Neural cell (in vitro differentiated cells): ENCODE data around the gene SMG6. TPM values are rescaled to one million over a fixed set of nuclear protein-coding genes. Genes with fewer than 3 reads are reported as not detected.

Experiments
- H2AFZ ChIP-seq: fragments of 200-600, 300-800 bp; sonication (generic), shearing (Covaris generic); 2 replicates; pipeline ENCODE4 v1.6.0; 2014; ENCODE audit warnings: low read depth, mild to moderate bottlenecking, antibody characterized with exemption, low read length, moderate library complexity
- H3F3A ChIP-seq: fragments of 200-600 bp; shearing (Covaris generic); 2 replicates; pipeline ENCODE4 v1.6.1; 2016; ENCODE audit warnings: mild to moderate bottlenecking, moderate library complexity, mixed read lengths, antibody characterized with exemption, low read length; ENCODE audit not compliant: insufficient read depth, poor library complexity, severe bottlenecking
- H3K27ac ChIP-seq: fragments of 200-600, 300-800 bp; sonication (generic), shearing (Covaris generic); 2 replicates; pipeline ENCODE4 v1.5.1; 2014; ENCODE audit warnings: mild to moderate bottlenecking, low read length, moderate library complexity
- H3K27me3 ChIP-seq: fragments of 300-800, 200-600 bp; sonication (generic), shearing (Covaris generic); 2 replicates; pipeline ENCODE4 v1.6.0; 2014; ENCODE audit warnings: mild to moderate bottlenecking, low read depth, low read length, moderate library complexity; ENCODE audit not compliant: insufficient read depth
- H3K36me3 ChIP-seq: fragments of 300-800, 200-600 bp; sonication (generic), shearing (Covaris generic); 2 replicates; pipeline ENCODE4 v1.5.1; 2014; ENCODE audit warnings: mild to moderate bottlenecking, antibody characterized with exemption, low read length, moderate library complexity; ENCODE audit not compliant: insufficient read depth
- H3K4me2 ChIP-seq: fragments of 300-800, 200-600 bp; sonication (generic), shearing (Covaris generic); 2 replicates; pipeline ENCODE4 v1.6.0; 2014; ENCODE audit warnings: mild to moderate bottlenecking, low read length
- H3K4me3 ChIP-seq: fragments of 300-800, 200-600 bp; sonication (generic), shearing (Covaris generic); 2 replicates; pipeline ENCODE4 v1.5.1; 2014; ENCODE audit warnings: mild to moderate bottlenecking, low read length, moderate library complexity
- H3K79me2 ChIP-seq: fragments of 200-600 bp; shearing (Covaris generic); replicated peaks from 2 replicates; pipeline ENCODE4 v1.6.0; 2014; ENCODE audit warnings: mild to moderate bottlenecking, low read length, moderate library complexity; ENCODE audit not compliant: insufficient read depth
- H3K9ac ChIP-seq: fragments of 300-800, 200-600 bp; sonication (generic), shearing (Covaris generic); 2 replicates; pipeline ENCODE4 v1.6.1; 2016; ENCODE audit warnings: mild to moderate bottlenecking, low read length, mixed read lengths
- H3K9me2 ChIP-seq: fragments of 200-600 bp; shearing (Covaris generic); 2 replicates; pipeline ENCODE4 v1.6.1; 2016; ENCODE audit warnings: mild to moderate bottlenecking, low read length, mixed read lengths; ENCODE audit not compliant: insufficient read depth
- H3K9me3 ChIP-seq: fragments of 200-600, 300-800 bp; sonication (generic), shearing (Covaris generic); 2 replicates; pipeline ENCODE4 v1.6.1; 2016; ENCODE audit warnings: mild to moderate bottlenecking, mixed run types, low read length, moderate library complexity, mixed read lengths
- H4K20me1 ChIP-seq: fragments of 200-600 bp; shearing (Covaris generic); 2 replicates; pipeline ENCODE4 v1.6.1; 2016; ENCODE audit warnings: mild to moderate bottlenecking, mixed run types; ENCODE audit not compliant: insufficient read depth
- EP300 ChIP-seq: fragments of 450-650 bp; conservative IDR thresholded peaks from 2 replicates; pipeline ENCODE4 v1.6.1; 2014; ENCODE audit warnings: antibody characterized with exemption, mild to moderate bottlenecking, moderate library complexity; ENCODE audit not compliant: poor library complexity, severe bottlenecking
- EZH2 ChIP-seq: fragments of 200-600, 300-800 bp; shearing (Covaris generic), sonication (generic); IDR thresholded peaks from 2 replicates; pipeline ENCODE4 v1.6.1; 2014; ENCODE audit warnings: antibody characterized with exemption, low read length, borderline replicate concordance, mild to moderate bottlenecking; ENCODE audit not compliant: insufficient read depth, poor library complexity, severe bottlenecking
- MXI1 ChIP-seq: fragments of 450-650 bp; conservative IDR thresholded peaks from 2 replicates; pipeline ENCODE4 v1.6.1; 2014; ENCODE audit warnings: antibody characterized with exemption, mild to moderate bottlenecking; ENCODE audit not compliant: poor library complexity, severe bottlenecking
- POLR2AphosphoS5 ChIP-seq: IDR thresholded peaks from 2 replicates; pipeline ENCODE4 v1.6.1; 2012
- RAD21 ChIP-seq: fragments of 450-650 bp; conservative IDR thresholded peaks from 2 replicates; pipeline ENCODE4 v1.6.1; 2014; ENCODE audit warnings: antibody characterized with exemption, mild to moderate bottlenecking, moderate library complexity
- SMC3 ChIP-seq: fragments of 450-650 bp; conservative IDR thresholded peaks from 2 replicates; pipeline ENCODE4 v1.6.1; 2014; ENCODE audit warnings: antibody characterized with exemption, mild to moderate bottlenecking, moderate library complexity; ENCODE audit not compliant: poor library complexity
- TAF1 ChIP-seq: IDR thresholded peaks from 2 replicates; pipeline ENCODE4 v1.6.1; 2012; ENCODE audit warnings: low read depth
- polyA plus RNA-seq: library from polyadenylated mRNA; depleted of rRNA; stranded (reverse); fragments of >200 nt; gene quantifications from 2 replicates; pipeline ENCODE4 v1.2.3, GENCODE V29; 2014
- TF ChIP-seq, protein P1 (sequence below): IDR thresholded peaks from 2 replicates; pipeline ENCODE4 v1.6.1; 2012; ENCODE audit warnings: borderline replicate concordance
- TF ChIP-seq, protein P2 (sequence below): fragments of 450-650 bp; IDR thresholded peaks from 2 replicates; pipeline ENCODE4 v1.5.1; 2014; ENCODE audit warnings: antibody characterized with exemption, mild to moderate bottlenecking, moderate library complexity; ENCODE audit not compliant: poor library complexity, severe bottlenecking

SMG6 gene
- polyA plus RNA-seq, 1 donor from 2014 or later: 13.9 TPM

DNA sequence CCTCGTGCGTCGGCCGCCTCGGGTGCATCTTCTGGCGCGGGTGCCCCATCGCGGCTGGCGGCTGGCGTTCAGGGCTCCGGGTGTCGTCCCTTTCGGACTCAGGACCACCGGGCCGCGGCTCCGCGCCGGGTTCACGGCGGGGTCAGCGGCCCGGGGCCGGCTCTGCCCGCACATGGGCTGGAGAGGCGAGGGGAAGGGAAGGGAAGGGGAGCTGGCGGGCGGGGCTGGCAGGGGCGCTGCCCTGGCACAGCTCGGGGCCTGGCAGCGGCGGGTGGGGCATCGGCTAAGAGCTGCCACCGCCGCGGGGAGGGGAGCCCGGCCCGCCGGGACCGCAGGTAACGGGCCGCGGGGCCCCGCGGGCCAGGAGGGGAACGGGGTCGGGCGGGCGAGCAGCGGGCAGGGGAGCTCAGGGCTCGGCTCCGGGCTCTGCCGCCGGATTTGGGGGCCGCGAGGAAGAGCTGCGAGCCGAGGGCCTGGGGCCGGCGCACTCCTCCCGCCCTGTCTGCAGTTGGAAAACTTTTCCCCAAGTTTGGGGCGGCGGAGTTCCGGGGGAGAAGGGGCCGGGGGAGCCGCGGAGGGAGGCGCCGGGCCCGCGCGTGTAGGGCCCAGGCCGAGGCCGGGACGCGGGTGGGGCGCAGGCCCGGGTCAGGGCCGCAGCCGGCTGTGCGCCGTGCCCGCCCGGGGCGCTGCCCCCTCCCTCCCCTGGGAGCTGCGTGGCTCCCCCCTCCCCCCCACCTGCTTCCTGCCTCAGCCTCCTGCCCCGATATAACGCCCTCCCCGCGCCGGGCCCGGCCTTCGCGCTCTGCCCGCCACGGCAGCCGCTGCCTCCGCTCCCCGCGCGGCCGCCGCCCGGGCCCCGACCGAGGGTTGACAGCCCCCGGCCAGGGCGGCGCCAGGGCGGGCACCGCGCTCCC lies 248.0 kb downstream of the SMG6 start:
- no peaks in the 10 kb centered on the region for H3F3A ChIP-seq
- no peaks in the 10 kb centered on the region for H3K36me3 ChIP-seq
- no peaks in the 10 kb centered on the region for H3K9me2 ChIP-seq
- TF ChIP-seq EZH2: no peak
- TF ChIP-seq RAD21: no peak
- TF ChIP-seq, protein P1, sequence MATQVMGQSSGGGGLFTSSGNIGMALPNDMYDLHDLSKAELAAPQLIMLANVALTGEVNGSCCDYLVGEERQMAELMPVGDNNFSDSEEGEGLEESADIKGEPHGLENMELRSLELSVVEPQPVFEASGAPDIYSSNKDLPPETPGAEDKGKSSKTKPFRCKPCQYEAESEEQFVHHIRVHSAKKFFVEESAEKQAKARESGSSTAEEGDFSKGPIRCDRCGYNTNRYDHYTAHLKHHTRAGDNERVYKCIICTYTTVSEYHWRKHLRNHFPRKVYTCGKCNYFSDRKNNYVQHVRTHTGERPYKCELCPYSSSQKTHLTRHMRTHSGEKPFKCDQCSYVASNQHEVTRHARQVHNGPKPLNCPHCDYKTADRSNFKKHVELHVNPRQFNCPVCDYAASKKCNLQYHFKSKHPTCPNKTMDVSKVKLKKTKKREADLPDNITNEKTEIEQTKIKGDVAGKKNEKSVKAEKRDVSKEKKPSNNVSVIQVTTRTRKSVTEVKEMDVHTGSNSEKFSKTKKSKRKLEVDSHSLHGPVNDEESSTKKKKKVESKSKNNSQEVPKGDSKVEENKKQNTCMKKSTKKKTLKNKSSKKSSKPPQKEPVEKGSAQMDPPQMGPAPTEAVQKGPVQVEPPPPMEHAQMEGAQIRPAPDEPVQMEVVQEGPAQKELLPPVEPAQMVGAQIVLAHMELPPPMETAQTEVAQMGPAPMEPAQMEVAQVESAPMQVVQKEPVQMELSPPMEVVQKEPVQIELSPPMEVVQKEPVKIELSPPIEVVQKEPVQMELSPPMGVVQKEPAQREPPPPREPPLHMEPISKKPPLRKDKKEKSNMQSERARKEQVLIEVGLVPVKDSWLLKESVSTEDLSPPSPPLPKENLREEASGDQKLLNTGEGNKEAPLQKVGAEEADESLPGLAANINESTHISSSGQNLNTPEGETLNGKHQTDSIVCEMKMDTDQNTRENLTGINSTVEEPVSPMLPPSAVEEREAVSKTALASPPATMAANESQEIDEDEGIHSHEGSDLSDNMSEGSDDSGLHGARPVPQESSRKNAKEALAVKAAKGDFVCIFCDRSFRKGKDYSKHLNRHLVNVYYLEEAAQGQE: no peak
- TF ChIP-seq MXI1: no peak
- TF ChIP-seq POLR2AphosphoS5: no peak
- no peak for TF ChIP-seq SMC3
- no peak for TF ChIP-seq EP300
- no peak overlapping the region for H3K27ac ChIP-seq
- peak overlapping the region; percentile 64 for H3K4me3 ChIP-seq
- H3K79me2 ChIP-seq: no peaks in the 10 kb centered on the region
- peaks cover 82% of the 10 kb centered on the region for H3K27me3 ChIP-seq
- H2AFZ ChIP-seq: no peak overlapping the region
- no peak overlapping the region for H3K4me2 ChIP-seq
- H3K9ac ChIP-seq: peak overlapping the region; percentile 41
- H4K20me1 ChIP-seq: no peaks in the 10 kb centered on the region
- H3K9me3 ChIP-seq: peaks cover 5% of the 10 kb centered on the region

DNA sequence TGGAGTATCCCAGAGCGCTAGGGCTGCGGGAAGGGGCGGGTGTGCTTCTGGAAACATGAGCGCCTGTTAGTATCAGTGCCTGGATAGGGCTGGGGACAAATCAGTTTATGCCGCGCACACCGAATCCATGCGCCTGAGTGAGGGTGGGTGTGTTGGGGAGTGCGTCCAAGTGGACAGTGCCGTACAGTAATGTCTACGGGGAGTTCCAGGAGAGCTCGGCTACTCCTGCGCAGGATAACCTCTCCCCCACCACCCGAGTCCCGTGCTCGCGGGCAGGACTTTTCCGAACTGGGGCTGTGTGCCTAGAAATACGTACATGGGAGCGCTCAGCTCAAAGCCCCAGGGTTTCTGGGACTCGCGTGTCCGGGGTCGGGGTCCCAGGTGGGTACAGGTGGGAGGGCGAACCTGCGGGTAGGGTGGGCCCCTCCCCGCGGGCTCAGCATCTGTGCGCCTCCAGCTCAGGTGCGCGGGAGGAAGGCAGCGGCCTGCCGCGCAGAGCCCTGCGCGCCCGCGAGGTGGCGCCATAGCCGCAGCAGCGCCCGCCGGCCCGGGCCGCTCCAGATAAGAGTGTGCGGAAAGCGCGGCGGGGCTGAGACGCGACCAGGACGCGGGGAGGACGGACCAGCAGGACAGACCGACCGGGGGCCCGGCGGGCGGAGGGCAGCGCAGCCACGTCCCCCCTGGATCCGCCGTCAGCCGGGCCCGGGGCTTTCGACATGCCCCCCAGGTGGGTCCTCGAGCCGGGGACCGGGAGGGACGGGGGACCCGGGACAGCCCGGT lies 248.9 kb downstream of the SMG6 start, which contains the start of gene HIC1:
Gene HIC1 (plus strand): TSS at position 592 of the 780 bp plus-strand sequence. CDS start 1,588 bp downstream, outside the sequence.
- Histone ChIP-seq H3K9ac (peak within 1 kb of the TSS; percentile 59), H3K36me3 (no peaks in the 10 kb centered on the region), H4K20me1 (no peaks in the 10 kb centered on the region), H3K27ac (no peak within 1 kb of the TSS), H3K79me2 (no peaks in the 10 kb centered on the region), H3K9me2 (no peaks in the 10 kb centered on the region), H3K4me3 (peak within 1 kb of the TSS; percentile 64), H3K9me3 (peaks cover 5% of the 10 kb centered on the region), H3K27me3 (peaks cover 74% of the 10 kb centered on the region), H3K4me2 (no peak within 1 kb of the TSS), H3F3A (no peaks in the 10 kb centered on the region), H2AFZ (no peak within 1 kb of the TSS)
- peak; percentile 80 for TF ChIP-seq RAD21
- TF ChIP-seq TAF1: no peak
- TF ChIP-seq, protein P1: no peak
- no peak for TF ChIP-seq EZH2
- TF ChIP-seq EP300: no peak
- peak; percentile 87 for TF ChIP-seq SMC3
- peak; percentile 50 for TF ChIP-seq MXI1
- TF ChIP-seq POLR2AphosphoS5: no peak
- TF ChIP-seq, protein P2, sequence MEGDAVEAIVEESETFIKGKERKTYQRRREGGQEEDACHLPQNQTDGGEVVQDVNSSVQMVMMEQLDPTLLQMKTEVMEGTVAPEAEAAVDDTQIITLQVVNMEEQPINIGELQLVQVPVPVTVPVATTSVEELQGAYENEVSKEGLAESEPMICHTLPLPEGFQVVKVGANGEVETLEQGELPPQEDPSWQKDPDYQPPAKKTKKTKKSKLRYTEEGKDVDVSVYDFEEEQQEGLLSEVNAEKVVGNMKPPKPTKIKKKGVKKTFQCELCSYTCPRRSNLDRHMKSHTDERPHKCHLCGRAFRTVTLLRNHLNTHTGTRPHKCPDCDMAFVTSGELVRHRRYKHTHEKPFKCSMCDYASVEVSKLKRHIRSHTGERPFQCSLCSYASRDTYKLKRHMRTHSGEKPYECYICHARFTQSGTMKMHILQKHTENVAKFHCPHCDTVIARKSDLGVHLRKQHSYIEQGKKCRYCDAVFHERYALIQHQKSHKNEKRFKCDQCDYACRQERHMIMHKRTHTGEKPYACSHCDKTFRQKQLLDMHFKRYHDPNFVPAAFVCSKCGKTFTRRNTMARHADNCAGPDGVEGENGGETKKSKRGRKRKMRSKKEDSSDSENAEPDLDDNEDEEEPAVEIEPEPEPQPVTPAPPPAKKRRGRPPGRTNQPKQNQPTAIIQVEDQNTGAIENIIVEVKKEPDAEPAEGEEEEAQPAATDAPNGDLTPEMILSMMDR: peak; percentile 90
